ENCODE results near the gene SCYL1.
"Not testable (repeated sequence)": the region's sequence is repeated elsewhere in the genome, so short reads cannot be mapped to it uniquely, and the experiment has no call there.

SCYL1 gene

GRCh38 chr11:65506290-65506771 is 18.6 kb upstream of the SCYL1 start:
- no peak for DNase-seq (ENCODE audit: low read depth)

GRCh38 chr11:65506772-65507505 is 17.9 kb upstream of the SCYL1 start:
- no peak for DNase-seq (ENCODE audit: low read depth)

DNA sequence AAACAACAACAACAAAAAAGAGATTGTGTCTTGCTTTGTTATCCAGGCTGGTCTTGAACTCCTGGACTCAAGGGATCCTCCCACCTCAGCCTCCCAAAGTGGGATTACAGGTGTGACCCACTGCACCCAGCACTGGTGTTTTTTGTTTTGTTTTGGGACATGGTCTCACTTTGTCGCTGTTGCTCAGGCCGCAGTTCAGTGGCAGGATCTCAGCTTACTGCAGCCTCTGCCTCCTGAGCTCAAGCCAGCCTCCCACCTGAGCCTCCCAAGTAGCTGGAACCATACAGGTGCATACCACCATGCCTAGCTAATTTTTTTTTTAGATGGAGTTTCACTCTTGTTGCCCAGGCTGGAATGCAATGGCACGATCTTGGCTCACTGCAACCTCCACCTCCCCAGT is 12.6 kb upstream of the SCYL1 start:
- not testable (repeated sequence) for DNase-seq (ENCODE audit: low read depth)

DNA sequence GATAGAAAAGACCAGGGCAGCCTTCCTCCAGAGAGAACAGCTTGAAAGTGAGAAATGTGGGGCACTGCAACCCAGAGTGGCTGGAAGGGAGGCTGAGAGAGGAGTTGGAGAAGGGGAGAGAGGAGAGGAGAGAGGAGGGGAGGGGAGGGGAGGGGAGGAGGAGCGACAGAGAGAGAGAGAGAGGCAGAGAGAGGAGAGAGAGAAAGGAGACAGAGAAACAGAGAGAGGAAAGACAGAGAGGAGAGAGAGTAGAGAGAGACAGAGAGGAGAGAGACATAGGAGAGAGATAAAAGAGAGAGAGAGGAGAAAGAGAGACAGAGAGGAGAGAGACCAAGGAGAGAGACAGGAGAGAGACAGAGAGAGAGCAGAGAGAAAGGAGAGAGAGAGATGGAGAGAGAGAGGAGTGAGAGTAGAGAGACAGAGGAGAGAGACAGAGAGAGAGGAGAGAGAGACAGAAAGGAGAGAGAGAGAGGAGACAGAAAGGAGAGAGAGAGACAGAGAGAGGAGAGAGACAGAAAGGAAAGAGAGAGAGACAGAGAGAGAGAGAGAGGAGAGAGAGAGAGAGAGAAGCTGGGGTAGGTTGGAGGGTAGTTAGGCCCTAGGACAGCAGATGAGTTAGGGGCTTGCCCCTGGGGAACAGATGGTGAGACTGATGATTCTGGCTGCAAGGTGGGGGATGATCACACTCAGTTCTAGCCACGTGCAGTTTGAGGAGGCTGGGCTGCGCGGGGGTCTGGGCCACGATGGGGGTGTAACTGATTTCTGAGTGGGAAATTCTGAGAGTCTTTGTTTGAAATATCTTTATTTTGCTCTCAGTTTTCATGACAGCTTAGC is 8.5 kb upstream of the SCYL1 start:
- DNase-seq (ENCODE audit: low read depth), result no peak

GRCh38 chr11:65518941-65519549 is 5.8 kb upstream of the SCYL1 start:
- not testable (repeated sequence) for DNase-seq (ENCODE audit: low read depth)

DNA sequence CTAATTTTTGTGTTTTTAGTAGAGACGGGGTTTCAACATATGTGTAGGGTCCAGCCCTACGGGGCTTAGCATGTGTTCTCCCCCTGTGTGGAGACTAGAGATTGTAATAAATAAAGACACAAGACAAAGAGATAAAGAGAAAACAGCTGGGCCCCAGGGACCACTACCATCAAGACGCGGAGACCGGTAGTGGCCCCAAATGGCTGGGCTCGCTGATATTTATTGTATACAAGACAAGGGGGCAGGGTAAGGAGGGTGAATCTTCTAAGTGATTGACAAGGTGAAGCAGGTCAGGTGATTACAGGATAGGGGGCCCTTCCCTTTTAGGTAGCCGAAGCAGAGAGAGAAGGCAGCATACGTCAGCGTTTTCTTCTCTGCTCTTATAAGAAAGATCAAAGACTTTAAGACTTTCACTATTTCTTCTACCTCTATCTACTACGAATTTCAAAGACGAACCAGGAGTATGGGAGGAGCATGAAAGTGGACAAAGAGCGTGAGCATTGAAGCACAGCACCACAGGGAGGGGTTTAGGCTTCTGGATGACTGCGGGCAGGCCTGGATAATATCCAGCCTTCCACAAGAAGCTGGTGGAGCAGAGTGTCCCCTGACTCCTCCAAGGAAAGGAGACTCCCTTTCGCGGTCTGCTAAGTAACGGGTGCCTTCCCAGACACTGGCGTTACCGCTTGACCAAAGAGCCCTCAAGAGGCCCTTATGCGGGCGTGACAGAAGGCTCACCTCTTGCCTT is 2.9 kb upstream of the SCYL1 start:
- DNase-seq (ENCODE audit: low read depth), result not testable (repeated sequence)

GRCh38 chr11:65522718-65523630 is 1.9 kb upstream of the SCYL1 start:
- DNase-seq (ENCODE audit: low read depth), result not testable (repeated sequence)

DNA sequence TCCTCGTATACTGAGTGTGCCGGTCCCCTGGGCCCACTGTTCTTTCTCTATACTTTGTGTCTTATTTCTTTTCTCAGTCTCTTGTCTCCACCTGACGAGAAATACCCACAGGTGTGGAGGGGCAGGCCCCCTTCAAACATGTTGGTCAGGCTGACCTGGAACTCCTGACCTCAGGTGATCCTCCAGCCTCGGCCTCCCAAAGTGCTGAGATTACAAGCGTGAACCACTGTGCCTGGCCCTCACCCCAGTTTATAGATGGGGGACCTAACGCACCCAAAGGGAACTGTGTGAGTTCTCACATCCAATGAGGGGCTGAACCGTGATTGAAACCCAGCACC is 1.3 kb upstream of the SCYL1 start:
- DNase-seq (ENCODE audit: low read depth), result not testable (repeated sequence)

DNA sequence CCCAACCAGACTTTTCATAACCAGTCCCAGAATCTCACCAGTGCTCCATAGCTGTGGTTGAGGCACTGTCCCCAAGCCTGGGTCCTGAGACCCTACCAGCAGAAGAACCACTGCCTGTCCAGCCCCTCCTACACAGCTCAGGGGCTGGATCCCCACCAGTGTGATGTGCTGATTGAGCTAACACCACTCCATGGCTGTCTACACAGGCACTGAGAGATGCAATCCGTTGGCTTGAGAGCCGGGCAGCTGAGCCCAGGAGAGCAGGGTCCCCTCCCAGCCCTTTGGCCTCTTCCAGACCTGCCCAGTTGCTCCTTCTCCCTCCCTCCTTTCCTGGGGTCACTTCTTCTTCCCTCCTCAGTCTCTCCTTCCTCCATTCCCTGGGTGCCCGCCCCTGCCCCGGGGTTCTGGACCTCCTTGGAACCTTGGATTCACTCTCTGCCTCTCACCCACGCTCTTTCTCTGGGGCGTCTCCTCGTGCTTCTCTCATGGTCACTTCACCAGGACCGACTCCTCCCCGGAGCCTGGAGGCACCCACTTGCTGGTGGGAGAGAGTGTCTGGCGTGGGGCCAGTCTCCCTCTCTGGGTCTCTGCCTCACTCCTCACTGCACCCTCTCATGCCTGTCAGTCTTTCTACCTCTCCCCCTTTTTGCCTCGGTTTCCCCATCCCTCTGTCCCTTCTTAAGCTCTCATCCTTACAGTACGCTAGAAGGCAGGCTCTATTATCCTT is 706 bp upstream of the SCYL1 start:
- DNase-seq (ENCODE audit: low read depth), result no peak

GRCh38 chr11:65525546-65526480 is 930 bp downstream of the SCYL1 start:
- no peak for DNase-seq (ENCODE audit: low read depth)

GRCh38 chr11:65526744-65527143 is 1.9 kb downstream of the SCYL1 start:
- no peak for DNase-seq (ENCODE audit: low read depth)

DNA sequence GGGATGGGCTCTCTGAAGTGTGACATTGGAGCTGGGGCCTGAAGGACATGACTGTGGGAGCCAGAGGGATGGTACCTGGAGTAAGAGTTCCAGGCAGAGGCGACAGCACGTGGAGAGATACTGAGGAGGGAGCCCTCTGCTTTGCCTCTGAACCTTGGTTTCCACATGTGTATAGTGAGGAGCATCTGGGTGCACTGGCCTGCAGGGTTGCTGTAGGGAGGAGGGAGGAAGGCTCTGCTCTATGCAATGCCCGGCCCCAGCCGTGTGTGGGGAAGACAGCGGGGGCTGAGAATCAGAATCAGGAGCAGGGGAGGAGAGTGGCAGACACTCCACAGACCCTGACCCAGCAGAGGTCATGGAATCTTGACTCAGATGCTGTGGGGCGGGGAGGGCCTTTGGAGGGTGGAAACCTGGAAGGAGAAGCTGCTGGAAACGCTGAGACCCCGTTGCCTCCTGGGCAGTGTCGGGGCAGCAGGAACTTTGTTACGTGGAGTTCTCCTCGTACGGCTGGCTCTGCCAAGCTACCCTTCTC is 4.0 kb downstream of the SCYL1 start:
- DNase-seq (ENCODE audit: low read depth), result no peak

DNA sequence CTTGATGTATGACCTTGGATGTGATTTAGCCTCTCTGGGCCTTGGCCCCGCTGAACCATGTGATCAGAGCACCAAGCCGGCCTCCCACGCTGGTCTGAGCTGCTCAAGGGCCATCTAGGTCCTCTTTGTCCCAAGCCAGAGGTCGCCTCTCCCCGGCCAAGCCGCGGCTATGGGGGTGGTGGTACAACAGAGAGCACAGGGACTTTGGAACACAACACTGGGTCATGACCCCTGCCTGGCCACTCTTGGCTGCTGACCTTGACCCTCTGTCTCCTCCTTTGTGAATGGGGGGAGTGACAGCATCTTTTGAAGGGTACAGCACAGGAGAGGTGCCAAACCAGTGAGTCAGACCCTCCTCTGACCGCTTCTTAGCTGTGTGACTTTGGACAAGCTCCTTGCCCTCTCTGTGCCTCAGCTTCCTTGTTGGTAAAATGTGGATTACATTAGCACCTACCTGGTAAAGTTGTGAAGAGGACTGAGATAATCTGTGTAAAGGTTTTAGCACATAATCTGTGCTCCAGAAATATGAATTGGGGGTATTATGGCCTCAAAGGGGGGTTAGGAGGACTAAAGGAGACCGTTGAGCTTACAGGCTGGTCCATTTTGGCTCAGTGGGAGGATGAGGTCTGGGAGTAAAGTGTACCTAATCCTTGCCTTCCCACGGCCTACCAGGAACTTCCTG is 4.7 kb downstream of the SCYL1 start:
- no peak for DNase-seq (ENCODE audit: low read depth)

DNA sequence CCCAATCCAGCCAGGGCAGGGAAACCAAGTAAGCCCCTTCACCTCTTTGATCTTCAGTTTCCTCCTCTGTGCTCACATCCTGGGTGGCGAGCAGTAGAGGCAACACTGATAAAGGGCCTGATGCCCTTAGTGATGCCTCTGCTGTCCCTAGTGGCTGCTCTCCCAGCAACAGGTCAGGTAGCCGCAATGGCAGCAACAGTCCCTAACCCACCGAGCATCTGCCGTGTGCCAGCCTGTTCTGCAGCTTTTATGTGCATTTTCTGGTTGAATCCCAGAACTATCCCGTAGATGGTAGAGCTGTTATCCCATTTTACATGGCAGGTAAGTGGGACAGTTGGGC is 5.2 kb downstream of the SCYL1 start:
- DNase-seq (ENCODE audit: low read depth), result no peak

DNA sequence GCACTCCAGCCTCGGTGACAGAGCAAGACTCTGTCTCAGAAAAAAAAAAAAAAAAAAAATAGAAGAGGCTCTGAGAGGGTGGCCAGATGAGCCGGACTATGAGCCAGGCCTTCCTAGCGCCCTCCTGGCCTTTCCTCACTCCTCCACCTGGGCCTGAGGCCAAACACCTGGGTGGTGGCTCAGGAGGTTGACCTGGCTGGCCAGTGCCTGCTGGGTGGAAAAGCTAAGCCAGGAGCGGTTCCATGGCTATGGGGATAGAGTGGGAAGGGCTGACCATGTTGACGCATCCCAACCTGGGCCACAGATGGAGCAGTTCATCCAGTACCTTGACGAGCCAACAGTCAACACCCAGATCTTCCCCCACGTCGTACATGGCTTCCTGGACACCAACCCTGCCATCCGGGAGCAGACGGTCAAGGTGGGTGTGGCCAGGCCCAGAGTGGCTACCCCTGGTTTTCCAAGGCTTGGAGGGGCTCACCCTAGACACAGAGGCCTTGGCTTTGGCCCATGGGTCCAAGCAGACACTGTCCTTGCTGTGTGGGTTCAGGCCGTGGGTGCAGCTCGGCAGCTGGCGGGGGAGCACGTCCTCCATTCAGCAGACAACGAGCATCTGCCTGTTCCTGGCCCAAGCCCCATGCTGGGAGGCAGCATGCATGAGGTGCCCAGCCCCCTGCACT is 7.6 kb downstream of the SCYL1 start:
- no peak for DNase-seq (ENCODE audit: low read depth)

DNA sequence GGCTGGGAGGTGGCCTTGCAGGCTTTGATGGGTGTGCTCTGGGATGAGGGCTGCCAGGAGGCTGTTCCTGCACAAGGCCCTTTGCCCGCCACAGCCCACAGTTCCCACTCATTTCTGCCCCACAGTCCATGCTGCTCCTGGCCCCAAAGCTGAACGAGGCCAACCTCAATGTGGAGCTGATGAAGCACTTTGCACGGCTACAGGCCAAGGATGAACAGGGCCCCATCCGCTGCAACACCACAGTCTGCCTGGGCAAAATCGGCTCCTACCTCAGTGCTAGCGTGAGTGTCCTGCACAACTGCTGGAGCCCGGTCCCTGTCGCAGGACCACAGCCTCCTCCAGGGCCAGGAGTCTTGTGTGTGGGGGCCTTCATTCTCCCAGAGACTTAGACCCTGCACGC is 10.2 kb downstream of the SCYL1 start:
- DNase-seq (ENCODE audit: low read depth), result no peak

GRCh38 chr11:65536412-65537295 is 11.8 kb downstream of the SCYL1 start:
- DNase-seq (ENCODE audit: low read depth), result no peak
